ENCODE measurements around the gene PRR7. TPM values are rescaled to one million over a fixed set of nuclear protein-coding genes. Genes with fewer than 3 reads are reported as not detected.

Gene PRR7
- total and polyA plus RNA-seq, 2 of the 13 experiments (the other 11 are each of a cell fraction or from before 2014, with no cell fraction given): 4.8 to 5.0 TPM

GRCh38 chr5:177447611-177448243 is 1.1 kb downstream of the PRR7 start (continued):
- peak; percentile 99 for TF ChIP-seq HNRNPL (IDR thresholded peaks at IDR 0.05; ENCODE audit: low read depth, low read length)
- TF ChIP-seq ZNF331 (CRISPR knock-in tag; IDR thresholded peaks at IDR 0.05): peak; percentile 35; the same call in 1 of the 2 replicates
- TF ChIP-seq ZNF737 (CRISPR knock-in tag; IDR thresholded peaks at IDR 0.05; ENCODE audit: borderline replicate concordance): no peak
- TF ChIP-seq ZNF446 (CRISPR knock-in tag; IDR thresholded peaks at IDR 0.05): no peak
- TF ChIP-seq ZGPAT (CRISPR knock-in tag; IDR thresholded peaks at IDR 0.05): peak; percentile 74
- TF ChIP-seq SMC3 (IDR thresholded peaks at IDR 0.05; ENCODE audit: low read length): no peak
- peak; percentile 70 for TF ChIP-seq ZNF883 (CRISPR knock-in tag; IDR thresholded peaks at IDR 0.05; ENCODE audit: not compliant biosample characterization)
- no peak for TF ChIP-seq TMF1 (CRISPR knock-in tag; IDR thresholded peaks at IDR 0.05; ENCODE audit: low read depth)
- no peak for TF ChIP-seq ZNF530 (CRISPR knock-in tag; IDR thresholded peaks at IDR 0.05; ENCODE audit: low read depth)
- TF ChIP-seq SIN3B (IDR thresholded peaks at IDR 0.05; ENCODE audit: low read length): no peak
- no peak for TF ChIP-seq TIGD3 (CRISPR knock-in tag; IDR thresholded peaks at IDR 0.05; ENCODE audit: borderline replicate concordance)
- TF ChIP-seq ZNF607 (CRISPR knock-in tag; IDR thresholded peaks at IDR 0.05; ENCODE audit: borderline replicate concordance): 0 out of 2 replicates have a peak, but pooled peaks have one; percentile 36
- no peak for TF ChIP-seq ATF7 (IDR thresholded peaks at IDR 0.05)
- TF ChIP-seq ATF7 (CRISPR knock-in tag; IDR thresholded peaks at IDR 0.05): 0 out of 2 replicates have a peak, but pooled peaks have one; percentile 58
- 0 out of 2 replicates have a peak, but pooled peaks have one; percentile 67 for TF ChIP-seq MTA1 (CRISPR knock-in tag; IDR thresholded peaks at IDR 0.05; ENCODE audit: borderline replicate concordance)
- TF ChIP-seq IRF9 (CRISPR knock-in tag; IDR thresholded peaks at IDR 0.05; ENCODE audit: borderline replicate concordance): no peak
- TF ChIP-seq POGZ (CRISPR knock-in tag; IDR thresholded peaks at IDR 0.05): peak; percentile 55; the same call in 1 of the 2 replicates
- no peak for TF ChIP-seq ZNF550 (CRISPR knock-in tag; IDR thresholded peaks at IDR 0.05; ENCODE audit: borderline replicate concordance)
- 0 out of 2 replicates have a peak, but pooled peaks have one; percentile 31 for TF ChIP-seq U2AF2 (IDR thresholded peaks at IDR 0.05; ENCODE audit: low read depth, low read length)
- TF ChIP-seq ARID5B (CRISPR knock-in tag; IDR thresholded peaks at IDR 0.05): peak; percentile 70
- no peak for TF ChIP-seq ZNF83 (CRISPR knock-in tag; IDR thresholded peaks at IDR 0.05; ENCODE audit: borderline replicate concordance)

All from HepG2 (cell line).